GM12891 (cell line): ENCODE results near the gene SET.

Experiments
- DNase-seq: peaks from one replicate; pipeline ENCODE4 v3.0.0; 2011; ENCODE audit warnings: low spot score; ENCODE audit not compliant: insufficient read length
- FAIRE-seq: peaks from 2 replicates; lab custom pipeline; 2011; peaks lifted over from hg19 to GRCh38; lab: Jason Lieb, UNC
- PAX5 ChIP-seq: IDR thresholded peaks from 2 replicates; pipeline ENCODE4 v1.6.1; 2011; ENCODE audit warnings: low read length, moderate library complexity, mild to moderate bottlenecking; ENCODE audit not compliant: insufficient read depth, severe bottlenecking
- POLR2A ChIP-seq: IDR thresholded peaks from 2 replicates; pipeline ENCODE4 v1.6.1; 2011; ENCODE audit warnings: low read depth, low read length, control low read depth
- POLR2AphosphoS5 ChIP-seq: IDR thresholded peaks from 2 replicates; pipeline ENCODE4 v1.6.1; 2011; ENCODE audit warnings: low read depth, low read length, control low read depth
- POU2F2 ChIP-seq: IDR thresholded peaks from 2 replicates; pipeline ENCODE4 v1.6.1; 2011; ENCODE audit warnings: low read depth, mild to moderate bottlenecking, control low read depth, low read length, moderate library complexity
- SPI1 ChIP-seq: IDR thresholded peaks from 2 replicates; pipeline ENCODE4 v1.6.1; 2011; ENCODE audit warnings: low read depth, low read length, control low read depth
- TAF1 ChIP-seq: IDR thresholded peaks from 2 replicates; pipeline ENCODE4 v1.6.1; 2011; ENCODE audit warnings: low read depth, low read length, control low read depth

The SET gene

GRCh38 chr9:128702445-128702948 is 13.5 kb downstream of the SET start, which contains the start of gene PKN3:
PKN3 (plus strand) TSS chr9:128702503; CDS start chr9:128702916, 413 bp downstream.
- peak; percentile 84 for FAIRE-seq
- no peak for TF ChIP-seq PAX5
- no peak for TF ChIP-seq POLR2AphosphoS5
- 0 out of 2 replicates have a peak, but pooled peaks have one; percentile 10 for TF ChIP-seq POU2F2
- peak; percentile 98 for DNase-seq

DNA sequence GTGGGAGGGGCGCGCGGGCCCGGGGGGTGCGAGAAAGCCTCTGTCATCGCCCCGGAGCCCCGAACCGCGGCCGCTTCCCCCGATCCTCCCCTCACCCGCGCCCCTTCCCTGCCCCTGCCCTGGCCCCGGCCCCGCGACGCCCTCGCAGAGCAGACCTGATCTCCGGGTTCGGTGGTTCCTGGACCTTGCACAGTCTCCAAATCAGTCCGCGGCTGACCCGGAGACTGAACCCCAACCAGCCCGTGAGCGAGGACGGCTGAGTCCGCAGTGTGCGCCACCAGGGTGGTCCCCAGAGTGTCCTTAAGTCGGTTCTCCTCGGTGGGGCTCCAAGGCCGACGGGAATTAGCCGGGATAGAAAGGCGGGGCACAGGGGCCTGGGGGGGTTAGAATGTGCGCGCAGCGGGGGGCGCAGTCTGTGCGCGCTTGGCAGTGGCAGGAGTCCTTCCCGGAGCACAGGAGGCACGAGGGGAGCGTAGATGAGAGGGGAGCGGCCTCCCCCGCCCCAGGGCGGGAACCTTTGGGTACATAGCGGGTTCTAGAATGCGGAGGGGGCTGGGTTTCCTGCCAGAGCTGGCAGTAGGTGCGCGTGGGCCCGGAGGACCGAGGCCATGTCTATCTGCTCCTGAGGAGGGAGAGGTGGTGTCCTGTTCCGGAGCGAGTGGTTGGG is 14.1 kb downstream of the SET start:
- peak; percentile 64 for DNase-seq
- no peak for TF ChIP-seq SPI1
- TF ChIP-seq POU2F2 = no peak
- TF ChIP-seq POLR2A = no peak
- TF ChIP-seq PAX5 = no peak
- no peak for TF ChIP-seq POLR2AphosphoS5
- no peak for TF ChIP-seq TAF1
- FAIRE-seq = no peak

DNA sequence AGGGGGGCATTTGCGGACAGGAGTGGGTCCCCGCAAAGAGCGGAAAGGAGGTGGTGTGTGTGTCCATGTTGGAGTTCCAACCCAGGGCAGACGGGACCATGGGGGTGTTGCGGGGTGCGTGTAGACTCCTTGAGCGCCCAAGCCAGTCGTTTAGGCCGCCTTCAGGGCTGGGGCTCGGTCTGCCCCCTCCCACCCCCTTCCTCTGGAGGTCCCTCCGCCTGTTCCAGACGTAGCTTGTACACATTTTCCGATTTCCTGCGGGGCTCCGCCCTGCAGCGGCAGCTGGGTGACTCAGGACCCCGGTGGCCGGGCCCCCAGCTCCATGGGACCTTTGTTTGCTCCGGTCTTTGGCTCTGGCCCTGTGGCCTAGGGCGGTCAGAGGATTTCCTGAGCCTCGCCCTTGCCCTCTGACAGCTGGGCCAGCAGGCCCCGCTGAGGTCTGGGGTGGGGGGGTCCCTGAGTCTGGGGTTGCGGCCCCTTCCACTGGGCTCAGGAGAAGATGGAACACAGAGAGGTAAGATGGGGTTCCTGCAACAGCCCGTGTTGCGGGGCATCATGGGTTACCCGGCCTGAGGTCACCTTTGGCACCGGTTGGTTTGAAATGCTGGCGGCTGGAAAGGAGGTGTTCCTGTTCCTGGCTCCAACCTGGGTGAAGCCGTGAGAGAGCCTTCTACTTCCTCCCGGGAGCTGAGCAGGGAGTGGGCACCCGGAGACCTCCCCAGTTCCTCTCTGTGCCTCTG is 14.8 kb downstream of the SET start:
- FAIRE-seq (no peak), DNase-seq (peak; percentile 13)
- TF ChIP-seq TAF1 (no peak), POLR2A (no peak), SPI1 (no peak), POLR2AphosphoS5 (no peak), POU2F2 (no peak), PAX5 (no peak)

DNA sequence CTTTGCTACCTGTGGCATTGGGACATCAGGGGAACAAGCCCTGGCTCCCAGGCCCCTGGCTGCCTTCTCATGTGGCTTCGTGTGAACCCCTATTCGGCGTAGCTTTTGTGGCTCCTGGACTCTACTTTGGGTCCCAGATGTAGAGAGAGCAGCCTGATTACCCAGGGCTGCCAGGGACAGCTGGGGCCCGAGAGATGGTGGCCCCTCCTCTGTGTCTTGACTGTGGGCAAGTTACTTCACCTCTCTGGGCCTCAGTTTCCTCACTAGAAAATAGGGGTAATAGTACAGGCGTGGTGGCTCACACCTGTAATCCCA is 15.3 kb downstream of the SET start:
- FAIRE-seq = no peak
- no peak for TF ChIP-seq SPI1
- no peak for TF ChIP-seq POU2F2
- TF ChIP-seq POLR2AphosphoS5 = no peak
- TF ChIP-seq TAF1 = no peak
- TF ChIP-seq POLR2A = no peak
- no peak for TF ChIP-seq PAX5
- DNase-seq = no peak

GRCh38 chr9:128705051-128705965 is 16.3 kb downstream of the SET start:
- FAIRE-seq (no peak), DNase-seq (no peak)
- no peak for TF ChIP-seq PAX5
- TF ChIP-seq POLR2AphosphoS5 = no peak
- TF ChIP-seq SPI1 = no peak
- TF ChIP-seq POLR2A = no peak
- TF ChIP-seq TAF1 = no peak
- TF ChIP-seq POU2F2 = no peak

- FAIRE-seq (no peak), DNase-seq (no peak)
- no peak for TF ChIP-seq PAX5
- no peak for TF ChIP-seq POLR2A
- no peak for TF ChIP-seq SPI1
- no peak for TF ChIP-seq POLR2AphosphoS5
- no peak for TF ChIP-seq TAF1
These were observed 17.0 kb downstream of the SET start for GRCh38 chr9:128706045-128706444.

- no peak for FAIRE-seq
- DNase-seq = no peak
- TF ChIP-seq POLR2A (no peak), POU2F2 (no peak), TAF1 (no peak), POLR2AphosphoS5 (no peak), SPI1 (no peak), PAX5 (no peak)
These were observed 17.8 kb downstream of the SET start for GRCh38 chr9:128706671-128707381.

- no peak for TF ChIP-seq PAX5
- no peak for TF ChIP-seq POLR2A
- no peak for TF ChIP-seq POU2F2
- TF ChIP-seq POLR2AphosphoS5 = no peak
- TF ChIP-seq TAF1 = no peak
- TF ChIP-seq SPI1 = no peak
- DNase-seq = no peak
- FAIRE-seq = no peak
These were observed 18.4 kb downstream of the SET start for GRCh38 chr9:128707446-128707845.
